HUES64 (cell line): Measurements from ENCODE around the gene TBX6.
A peak's percentile ranks its signal among the peaks of the same experiment; 100 is the strongest.

Source experiments
- H3K27ac ChIP-seq: 2 replicates; pipeline ENCODE4 v1.7.0; 2013; ENCODE audit warnings: low read depth, low read length, inconsistent platforms
- H3K27me3 ChIP-seq: 2 replicates; pipeline ENCODE4 v1.6.1; 2013; ENCODE audit warnings: mild to moderate bottlenecking, low read length; ENCODE audit not compliant: insufficient read depth
- H3K36me3 ChIP-seq: 2 replicates; pipeline ENCODE4 v1.6.1; 2013; ENCODE audit warnings: mild to moderate bottlenecking, low read length; ENCODE audit not compliant: insufficient read depth
- H3K4me1 ChIP-seq: 2 replicates; pipeline ENCODE4 v1.6.1; 2013; ENCODE audit warnings: mild to moderate bottlenecking, low read length, moderate library complexity; ENCODE audit not compliant: insufficient read depth
- H3K4me3 ChIP-seq: 2 replicates; pipeline ENCODE4 v1.5.1; 2013; ENCODE audit warnings: mild to moderate bottlenecking, low read length, moderate library complexity
- H3K9ac ChIP-seq: 2 replicates; pipeline ENCODE4 v1.6.1; 2013; ENCODE audit warnings: mild to moderate bottlenecking, low read depth, low read length
- H3K9me3 ChIP-seq: 2 replicates; pipeline ENCODE4 v1.6.1; 2013; ENCODE audit warnings: low read depth, low read length; ENCODE audit not compliant: insufficient read depth
- WGBS: fragments of 150-250, 120-280 bp; methylation state at CpG from one replicate; pipeline ENCODE4 v1.1.7; 2013; ENCODE audit warnings: missing lambda C conversion rate; 5-methylcytosine and 5-hydroxymethylcytosine counted together

TBX6 gene

DNA sequence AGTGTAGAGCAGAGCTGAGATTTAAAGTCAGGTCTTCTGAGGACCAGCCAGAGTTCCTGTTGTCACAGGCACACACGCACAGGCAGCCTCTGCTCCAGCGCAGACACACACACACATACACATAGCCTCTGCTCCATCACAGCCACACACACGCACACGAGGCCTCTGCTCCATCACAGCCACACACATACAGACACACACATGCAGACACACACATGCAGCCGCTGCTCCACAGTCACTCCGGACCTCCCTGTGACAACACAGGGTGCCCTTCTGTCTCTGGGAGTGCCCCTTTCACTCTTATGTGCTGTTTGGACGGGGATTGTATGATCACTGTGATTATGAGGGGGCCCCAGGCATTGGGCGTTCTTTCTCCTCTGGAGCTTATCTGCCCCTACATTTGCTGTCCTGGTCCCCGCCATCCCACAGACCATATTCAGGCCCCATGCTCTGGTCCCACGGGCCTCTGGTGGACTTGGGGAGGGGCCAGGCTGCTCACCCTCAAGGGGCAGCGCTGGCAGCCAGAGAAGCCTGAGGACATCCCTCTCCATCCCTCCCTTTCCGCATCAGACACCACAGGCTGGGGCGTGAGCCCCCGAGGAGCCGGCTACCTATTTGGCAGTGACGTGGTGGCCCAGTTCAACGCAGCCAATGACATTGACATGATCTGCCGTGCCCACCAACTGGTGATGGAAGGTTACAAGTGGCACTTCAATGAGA, 7.5 kb downstream of the TBX6 start:
- Histone ChIP-seq H3K36me3 (peaks cover 66% of the 10 kb centered on the region), H3K27ac (no peak overlapping the region)

DNA sequence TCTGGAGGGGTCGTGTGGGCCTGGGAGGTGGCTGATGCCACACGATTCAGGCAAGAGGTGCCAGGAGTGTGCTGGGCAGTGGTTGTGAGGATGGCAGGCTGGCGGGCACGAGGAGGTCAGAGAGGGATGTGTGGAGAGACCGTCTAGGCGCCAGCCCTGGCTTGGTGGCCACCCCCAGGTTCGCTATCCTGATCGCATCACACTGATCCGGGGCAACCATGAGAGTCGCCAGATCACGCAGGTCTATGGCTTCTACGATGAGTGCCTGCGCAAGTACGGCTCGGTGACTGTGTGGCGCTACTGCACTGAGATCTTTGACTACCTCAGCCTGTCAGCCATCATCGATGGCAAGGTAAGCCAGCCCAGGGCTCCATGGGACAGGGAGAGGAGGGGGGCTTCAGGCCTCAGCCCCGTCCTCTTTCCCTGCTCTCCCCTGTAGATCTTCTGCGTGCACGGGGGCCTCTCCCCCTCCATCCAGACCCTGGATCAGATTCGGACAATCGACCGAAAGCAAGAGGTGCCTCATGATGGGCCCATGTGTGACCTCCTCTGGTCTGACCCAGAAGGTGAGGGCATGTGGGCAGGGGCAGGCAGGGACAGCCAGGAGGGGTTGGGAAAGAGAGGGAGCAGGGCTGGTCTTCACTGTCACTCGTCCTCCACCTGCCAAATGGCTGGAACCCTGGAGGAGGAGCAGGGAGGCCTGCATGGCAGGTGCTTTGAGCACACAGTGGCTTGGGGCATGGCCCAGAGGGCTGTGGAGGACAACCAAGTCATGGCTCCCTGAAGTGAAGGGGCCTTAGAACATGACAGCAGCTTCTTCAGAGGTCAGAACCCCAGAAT, 8.3 kb downstream of the TBX6 start:
- 96% methylated on average over 24 of the region's 24 CpGs for WGBS
- no peak overlapping the region for H3K4me3 ChIP-seq
- H3K27ac ChIP-seq: no peak overlapping the region
- H3K9ac ChIP-seq: no peak overlapping the region
- H3K36me3 ChIP-seq: peaks cover 72% of the 10 kb centered on the region
- no peaks in the 10 kb centered on the region for H3K27me3 ChIP-seq
- H3K4me1 ChIP-seq: no peaks in the 10 kb centered on the region
- H3K9me3 ChIP-seq: no peaks in the 10 kb centered on the region

More for the DNA sequence above, 7.5 kb downstream of the TBX6 start:
- no peaks in the 10 kb centered on the region for H3K9me3 ChIP-seq
- no peaks in the 10 kb centered on the region for H3K27me3 ChIP-seq
- H3K4me1 ChIP-seq: no peaks in the 10 kb centered on the region
- H3K4me3 ChIP-seq: no peak overlapping the region
- H3K9ac ChIP-seq: no peak overlapping the region
- 89% methylated on average over 18 of the region's 18 CpGs for WGBS

DNA sequence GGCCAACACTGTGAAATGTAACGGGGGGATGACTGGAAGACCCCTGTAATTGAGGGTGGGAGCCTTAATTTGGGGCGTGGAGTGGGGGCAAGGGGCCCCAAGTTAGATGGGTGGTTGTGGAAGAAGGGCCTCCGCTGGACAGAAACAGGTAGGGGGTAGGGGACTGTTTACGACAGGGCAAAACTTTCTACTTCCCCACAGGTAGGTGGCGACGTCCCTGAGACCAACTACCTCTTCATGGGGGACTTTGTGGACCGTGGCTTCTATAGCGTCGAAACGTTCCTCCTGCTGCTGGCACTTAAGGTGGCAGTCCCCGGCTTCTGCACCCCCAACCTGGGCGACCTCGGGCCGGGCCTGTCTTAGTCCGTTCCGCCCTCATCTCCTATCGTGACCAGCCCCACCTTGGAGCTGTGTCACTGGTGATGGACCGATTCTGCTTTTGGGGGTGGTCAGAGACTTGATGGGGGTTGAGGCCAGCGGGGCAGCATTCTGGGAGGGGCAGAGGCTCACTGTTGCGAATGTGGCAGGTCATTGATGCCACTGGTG, 9.1 kb downstream of the TBX6 start:
- H3K4me3 ChIP-seq: no peak overlapping the region
- no peak overlapping the region for H3K9ac ChIP-seq
- 90% methylated on average over 20 of the region's 20 CpGs for WGBS
- no peaks in the 10 kb centered on the region for H3K9me3 ChIP-seq
- H3K4me1 ChIP-seq: no peaks in the 10 kb centered on the region
- peaks cover 80% of the 10 kb centered on the region for H3K36me3 ChIP-seq
- no peaks in the 10 kb centered on the region for H3K27me3 ChIP-seq
- H3K27ac ChIP-seq: no peak overlapping the region

DNA sequence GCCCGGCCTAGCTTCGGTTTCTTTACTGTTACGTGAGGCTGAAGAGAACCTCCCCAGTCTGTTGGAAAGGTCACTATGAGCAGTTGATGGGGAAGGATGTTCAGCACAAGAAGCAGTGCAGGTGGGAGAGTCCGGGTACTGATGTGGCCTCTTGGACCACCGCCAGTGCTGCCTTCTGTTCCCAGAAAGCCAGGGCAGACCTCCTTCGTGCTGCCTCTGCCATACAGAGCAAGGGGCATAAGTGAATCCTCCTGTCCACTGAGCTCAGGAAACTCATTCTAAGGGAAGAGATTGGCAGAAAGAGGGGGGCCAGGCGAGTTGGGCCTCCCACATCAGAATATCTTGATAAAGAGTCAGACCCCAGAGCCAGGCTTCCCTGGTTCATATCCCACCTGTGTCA, 12.2 kb downstream of the TBX6 start:
- H3K36me3 ChIP-seq: peaks cover 67% of the 10 kb centered on the region
- H3K4me3 ChIP-seq: no peak overlapping the region
- H3K27me3 ChIP-seq: no peaks in the 10 kb centered on the region
- no peak overlapping the region for H3K27ac ChIP-seq
- H3K9ac ChIP-seq: no peak overlapping the region
- WGBS: 95% methylated on average over 7 of the region's 7 CpGs
- H3K9me3 ChIP-seq: no peaks in the 10 kb centered on the region
- H3K4me1 ChIP-seq: peaks cover 3% of the 10 kb centered on the region; the same call in 1 of the 2 replicates

GRCh38 chr16:30078744-30079143, 13.0 kb downstream of the TBX6 start:
- Histone ChIP-seq H3K4me3 (no peak overlapping the region), H3K27ac (no peak overlapping the region), H3K4me1 (peaks cover 3% of the 10 kb centered on the region; the same call in 1 of the 2 replicates), H3K9me3 (no peaks in the 10 kb centered on the region), H3K9ac (no peak overlapping the region), H3K27me3 (no peaks in the 10 kb centered on the region), H3K36me3 (peaks cover 59% of the 10 kb centered on the region)
- WGBS: 97% methylated on average over 7 of the region's 7 CpGs

- H3K36me3 ChIP-seq: peaks cover 50% of the 10 kb centered on the region
- H3K27me3 ChIP-seq: no peaks in the 10 kb centered on the region
- no peak overlapping the region for H3K27ac ChIP-seq
- H3K9ac ChIP-seq: no peak overlapping the region
- 0 out of 2 replicates have a peak overlapping the region, but pooled peaks have one; percentile 99 for H3K4me3 ChIP-seq
- WGBS: 94% methylated on average over 6 of the region's 6 CpGs
- H3K4me1 ChIP-seq: peaks cover 3% of the 10 kb centered on the region; the same call in 1 of the 2 replicates
- H3K9me3 ChIP-seq: no peaks in the 10 kb centered on the region
These were observed 14.1 kb downstream of the TBX6 start for GRCh38 chr16:30077656-30078055.

GRCh38 chr16:30076276-30076791, 15.4 kb downstream of the TBX6 start:
- H3K27me3 ChIP-seq: no peaks in the 10 kb centered on the region
- peak overlapping the region; percentile 71 for H3K27ac ChIP-seq
- peak overlapping the region; percentile 91 for H3K9ac ChIP-seq
- no peaks in the 10 kb centered on the region for H3K9me3 ChIP-seq
- H3K4me1 ChIP-seq: peaks cover 3% of the 10 kb centered on the region; the same call in 1 of the 2 replicates
- peaks cover 52% of the 10 kb centered on the region for H3K36me3 ChIP-seq
- peak overlapping the region; percentile 99 for H3K4me3 ChIP-seq
- WGBS: 5% methylated on average over 33 of the region's 33 CpGs

- Histone ChIP-seq H3K9me3 (no peaks in the 10 kb centered on the region), H3K4me1 (peaks cover 3% of the 10 kb centered on the region; the same call in 1 of the 2 replicates), H3K27me3 (no peaks in the 10 kb centered on the region), H3K27ac (peak within 1 kb of the TSS; percentile 71), H3K4me3 (peak within 1 kb of the TSS; percentile 99), H3K9ac (peak within 1 kb of the TSS; percentile 91), H3K36me3 (peaks cover 52% of the 10 kb centered on the region)
- WGBS: 4% methylated on average over 67 of the region's 67 CpGs
These were observed 16.0 kb downstream of the TBX6 start, which contains the start of gene PPP4C for GRCh38 chr16:30075503-30076275. PPP4C (plus strand) TSS chr16:30075994; CDS start chr16:30076378, 384 bp downstream.

DNA sequence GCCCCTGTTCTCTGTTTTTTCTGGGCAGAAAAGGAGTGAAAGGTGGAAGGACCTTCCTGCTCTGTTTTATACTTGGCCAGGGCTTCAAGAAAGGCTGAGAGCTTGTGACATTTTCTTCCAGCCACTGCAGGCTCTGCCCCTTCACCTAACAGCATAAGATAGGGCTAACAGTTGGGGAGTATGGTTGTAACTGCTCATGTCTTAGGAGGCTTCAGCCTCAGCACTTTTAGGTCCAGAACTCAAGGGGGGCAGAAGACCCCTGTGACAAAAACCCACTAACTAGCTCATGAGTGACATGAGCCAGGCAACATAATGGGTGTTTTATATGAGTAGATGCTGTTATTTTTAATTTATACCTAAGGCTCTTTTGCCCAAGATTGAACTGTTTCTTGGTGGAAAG, 21.2 kb downstream of the TBX6 start:
- Histone ChIP-seq H3K4me3 (no peak overlapping the region), H3K4me1 (no peaks in the 10 kb centered on the region), H3K9me3 (no peaks in the 10 kb centered on the region), H3K9ac (no peak overlapping the region), H3K36me3 (peaks cover 60% of the 10 kb centered on the region), H3K27ac (no peak overlapping the region), H3K27me3 (no peaks in the 10 kb centered on the region)

DNA sequence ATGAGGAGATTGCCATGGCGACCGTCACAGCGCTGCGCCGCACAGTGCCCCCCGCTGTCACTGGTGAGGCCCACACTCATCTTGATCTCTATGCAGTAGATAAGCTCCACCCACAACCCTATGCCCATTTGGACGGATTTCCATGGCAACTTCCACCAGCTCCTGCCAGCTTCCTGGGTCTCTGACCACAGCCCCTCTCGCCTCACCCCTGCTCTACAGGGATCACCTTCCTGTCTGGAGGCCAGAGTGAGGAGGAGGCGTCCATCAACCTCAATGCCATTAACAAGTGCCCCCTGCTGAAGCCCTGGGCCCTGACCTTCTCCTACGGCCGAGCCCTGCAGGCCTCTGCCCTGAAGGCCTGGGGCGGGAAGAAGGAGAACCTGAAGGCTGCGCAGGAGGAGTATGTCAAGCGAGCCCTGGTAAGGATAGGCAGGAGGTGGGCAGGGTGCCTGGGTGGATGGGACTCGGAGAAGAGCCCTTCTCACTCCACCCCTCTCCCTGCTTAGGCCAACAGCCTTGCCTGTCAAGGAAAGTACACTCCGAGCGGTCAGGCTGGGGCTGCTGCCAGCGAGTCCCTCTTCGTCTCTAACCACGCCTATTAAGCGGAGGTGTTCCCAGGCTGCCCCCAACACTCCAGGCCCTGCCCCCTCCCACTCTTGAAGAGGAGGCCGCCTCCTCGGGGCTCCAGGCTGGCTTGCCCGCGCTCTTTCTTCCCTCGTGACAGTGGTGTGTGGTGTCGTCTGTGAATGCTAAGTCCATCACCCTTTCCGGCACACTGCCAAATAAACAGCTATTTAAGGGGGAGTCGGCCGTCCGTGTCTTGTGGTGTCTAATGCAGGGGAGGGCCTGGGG, 21.9 kb downstream of the TBX6 start:
- Histone ChIP-seq H3K9ac (no peak overlapping the region), H3K27me3 (no peaks in the 10 kb centered on the region), H3K4me1 (no peaks in the 10 kb centered on the region), H3K27ac (no peak overlapping the region), H3K36me3 (peaks cover 60% of the 10 kb centered on the region), H3K9me3 (no peaks in the 10 kb centered on the region), H3K4me3 (no peak overlapping the region)
- WGBS: 95% methylated on average over 31 of the region's 31 CpGs
